ENCODE data around the gene UFSP2.

UFSP2 gene, protein sequence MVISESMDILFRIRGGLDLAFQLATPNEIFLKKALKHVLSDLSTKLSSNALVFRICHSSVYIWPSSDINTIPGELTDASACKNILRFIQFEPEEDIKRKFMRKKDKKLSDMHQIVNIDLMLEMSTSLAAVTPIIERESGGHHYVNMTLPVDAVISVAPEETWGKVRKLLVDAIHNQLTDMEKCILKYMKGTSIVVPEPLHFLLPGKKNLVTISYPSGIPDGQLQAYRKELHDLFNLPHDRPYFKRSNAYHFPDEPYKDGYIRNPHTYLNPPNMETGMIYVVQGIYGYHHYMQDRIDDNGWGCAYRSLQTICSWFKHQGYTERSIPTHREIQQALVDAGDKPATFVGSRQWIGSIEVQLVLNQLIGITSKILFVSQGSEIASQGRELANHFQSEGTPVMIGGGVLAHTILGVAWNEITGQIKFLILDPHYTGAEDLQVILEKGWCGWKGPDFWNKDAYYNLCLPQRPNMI

DNA sequence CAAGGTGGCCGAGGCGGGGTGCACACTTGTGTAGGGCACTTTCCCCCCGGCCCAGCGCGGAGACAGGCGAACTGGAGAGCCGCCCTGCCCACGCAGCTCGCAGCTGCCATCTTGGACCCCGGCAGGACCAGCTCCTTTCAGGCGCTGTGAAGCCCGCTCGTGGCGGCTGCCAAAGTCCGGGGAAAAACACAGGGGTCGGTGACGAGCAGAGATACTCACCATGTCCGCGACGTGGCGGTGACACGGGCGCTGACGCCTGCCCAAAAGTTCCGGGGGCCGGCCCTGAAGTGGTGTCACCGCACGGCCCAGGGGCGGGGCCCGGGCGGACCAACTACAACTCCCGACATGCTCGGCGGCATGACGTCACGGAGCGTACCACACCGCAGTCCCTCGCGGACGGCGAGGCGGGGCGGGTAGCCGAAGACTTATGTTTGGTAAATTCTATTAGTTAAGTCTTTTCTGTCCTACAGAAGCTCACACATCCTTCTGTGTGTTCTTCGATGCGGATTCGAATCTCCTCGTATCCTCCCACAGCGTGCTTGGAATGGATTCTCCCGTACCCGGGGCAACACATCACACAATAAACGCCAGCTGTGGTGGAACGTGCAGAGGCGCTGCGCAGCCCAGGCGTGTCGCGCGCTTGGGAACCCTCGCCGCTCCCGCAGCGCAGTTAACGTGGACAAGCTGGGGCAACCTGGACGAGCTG lies at the start of gene UFSP2:
UFSP2 (minus strand) TSS at position 318 of the 706 bp plus-strand sequence; CDS start at position 222, 96 bp downstream.
- DNase-seq (ENCODE audit: low spot score in 2 of 2), result peak; percentile 77 to 87
- H3K36me3 ChIP-seq (replicated peaks), result peaks cover 9% of the 10 kb centered on the region
- in situ Hi-C loops (cut with MboI; ENCODE audit: low sequenced_read_pairs), result no loop called here
- no peaks in the 10 kb centered on the region for H3K9me3 ChIP-seq
- H3K4me3 ChIP-seq, result peak within 1 kb of the TSS; percentile 98
- H3K4me1 ChIP-seq, result peaks cover 13% of the 10 kb centered on the region
- H3K27me3 ChIP-seq (ENCODE audit: low read depth), result no peaks in the 10 kb centered on the region

DNA sequence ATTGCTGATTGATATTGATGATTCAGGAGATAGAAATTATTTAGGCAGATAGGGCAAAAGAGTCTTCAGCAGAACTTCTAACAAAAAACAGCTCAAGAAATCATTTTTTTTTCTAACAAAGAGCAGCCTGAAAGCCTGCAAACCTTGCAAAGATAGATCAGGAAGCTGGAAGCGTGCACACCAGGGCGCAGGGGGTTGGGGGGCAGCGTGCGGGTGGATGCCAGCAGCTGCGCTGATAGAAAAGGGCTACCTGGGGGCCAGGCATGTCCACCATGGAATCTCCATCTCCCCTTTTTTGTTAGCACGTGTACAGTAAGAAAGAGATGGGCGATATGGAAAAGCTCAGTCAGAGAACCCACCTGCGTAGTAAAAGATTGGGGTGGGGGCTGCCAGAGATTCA lies 47.5 kb upstream of the UFSP2 start:
- in situ Hi-C loops (cut with MboI; ENCODE audit: low sequenced_read_pairs), result no loop called here
- Histone ChIP-seq H3K36me3 (replicated peaks) (no peaks in the 10 kb centered on the region), H3K27me3 (ENCODE audit: low read depth) (no peaks in the 10 kb centered on the region), H3K4me1 (no peaks in the 10 kb centered on the region; the same call in 1 of the 2 replicates), H3K4me3 (no peak overlapping the region), H3K9me3 (no peaks in the 10 kb centered on the region)
- DNase-seq (ENCODE audit: low spot score in 2 of 2), result no peak

DNA sequence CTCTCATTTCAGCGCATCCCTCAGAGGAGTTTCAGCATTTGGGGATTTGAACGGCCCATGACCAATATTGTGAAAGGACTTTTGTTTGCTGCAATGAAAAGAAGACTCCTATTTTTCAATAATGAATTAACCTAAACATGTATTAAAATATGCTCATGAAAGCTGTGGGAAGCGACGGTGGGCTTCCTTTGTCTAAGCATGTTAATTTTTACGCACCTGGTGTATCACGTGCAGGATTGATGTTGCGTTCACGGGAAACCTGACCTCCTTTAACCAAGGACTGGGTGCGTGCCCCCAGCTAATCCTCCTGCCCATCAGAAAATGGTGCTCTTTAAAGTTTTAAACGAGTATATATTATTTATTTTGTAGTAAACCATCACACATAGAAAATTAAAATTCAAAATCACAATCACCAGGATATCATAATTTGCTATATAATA lies 46.4 kb upstream of the UFSP2 start:
- no peaks in the 10 kb centered on the region; the same call in 1 of the 2 replicates for H3K4me1 ChIP-seq

GRCh38 chr4:185471235-185472102 lies 45.7 kb upstream of the UFSP2 start, which contains the start of gene CCDC110:
Gene CCDC110, minus strand, starts transcription at chr4:185471733. Its CDS starts 50 bp downstream, at chr4:185471683.
- in situ Hi-C loops (cut with MboI; ENCODE audit: low sequenced_read_pairs), result no loop called here
- no peaks in the 10 kb centered on the region for H3K36me3 ChIP-seq (replicated peaks)
- peak within 1 kb of the TSS; percentile 66 for H3K4me3 ChIP-seq
- no peaks in the 10 kb centered on the region for H3K27me3 ChIP-seq (ENCODE audit: low read depth)
- no peaks in the 10 kb centered on the region for H3K9me3 ChIP-seq
- H3K4me1 ChIP-seq, result no peaks in the 10 kb centered on the region; the same call in 1 of the 2 replicates
- peak; percentile 84 to 95 for DNase-seq (ENCODE audit: low spot score in 2 of 2)

More for the DNA sequence above, 46.4 kb upstream of the UFSP2 start:
- Histone ChIP-seq H3K4me3 (peak overlapping the region; percentile 66), H3K9me3 (no peaks in the 10 kb centered on the region), H3K27me3 (ENCODE audit: low read depth) (no peaks in the 10 kb centered on the region), H3K36me3 (replicated peaks) (no peaks in the 10 kb centered on the region)
- DNase-seq (ENCODE audit: low spot score in 2 of 2), result no peak
- in situ Hi-C loops (cut with MboI; ENCODE audit: low sequenced_read_pairs), result no loop called here

DNA sequence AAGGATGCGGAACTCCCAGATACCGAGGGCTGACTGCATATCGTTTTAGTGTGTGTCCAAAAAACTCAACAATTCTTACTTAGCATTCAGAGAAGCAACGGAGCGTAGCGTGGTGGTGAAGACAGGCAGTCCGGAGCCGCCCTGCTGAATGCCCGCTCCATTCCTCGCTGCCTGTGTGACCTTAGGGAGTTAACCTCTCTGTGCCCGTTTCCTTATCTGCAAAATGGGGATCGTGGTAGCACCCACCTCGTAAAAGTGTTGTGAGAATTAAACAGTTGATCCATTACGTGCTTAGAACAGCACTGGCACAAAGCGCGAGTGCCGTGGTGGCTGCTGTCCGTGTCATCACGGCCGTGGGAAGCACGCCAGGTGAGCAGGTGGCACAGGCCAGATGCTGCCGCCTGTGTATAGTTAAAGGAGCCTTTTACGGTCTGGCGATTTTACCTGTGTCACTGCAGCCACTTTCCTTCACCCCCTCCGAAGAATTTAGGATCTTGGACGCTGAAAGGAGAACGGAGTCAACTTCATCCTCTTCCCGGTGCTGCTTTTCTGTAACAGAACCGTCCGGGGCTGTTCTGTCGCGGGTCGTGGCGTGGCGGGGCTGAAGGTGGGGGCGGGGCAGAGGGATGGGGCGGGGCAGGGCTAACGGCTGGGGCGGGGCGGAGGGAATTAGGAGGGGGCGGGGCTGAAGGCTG lies 44.9 kb upstream of the UFSP2 start:
- Histone ChIP-seq H3K27me3 (ENCODE audit: low read depth) (no peaks in the 10 kb centered on the region), H3K9me3 (no peaks in the 10 kb centered on the region), H3K36me3 (replicated peaks) (no peaks in the 10 kb centered on the region), H3K4me1 (no peaks in the 10 kb centered on the region; the same call in 1 of the 2 replicates), H3K4me3 (peak overlapping the region; percentile 60)
- DNase-seq (ENCODE audit: low spot score in 2 of 2), result peak; percentile 3 to 15
- in situ Hi-C loops (cut with MboI; ENCODE audit: low sequenced_read_pairs), result no loop called here

DNA sequence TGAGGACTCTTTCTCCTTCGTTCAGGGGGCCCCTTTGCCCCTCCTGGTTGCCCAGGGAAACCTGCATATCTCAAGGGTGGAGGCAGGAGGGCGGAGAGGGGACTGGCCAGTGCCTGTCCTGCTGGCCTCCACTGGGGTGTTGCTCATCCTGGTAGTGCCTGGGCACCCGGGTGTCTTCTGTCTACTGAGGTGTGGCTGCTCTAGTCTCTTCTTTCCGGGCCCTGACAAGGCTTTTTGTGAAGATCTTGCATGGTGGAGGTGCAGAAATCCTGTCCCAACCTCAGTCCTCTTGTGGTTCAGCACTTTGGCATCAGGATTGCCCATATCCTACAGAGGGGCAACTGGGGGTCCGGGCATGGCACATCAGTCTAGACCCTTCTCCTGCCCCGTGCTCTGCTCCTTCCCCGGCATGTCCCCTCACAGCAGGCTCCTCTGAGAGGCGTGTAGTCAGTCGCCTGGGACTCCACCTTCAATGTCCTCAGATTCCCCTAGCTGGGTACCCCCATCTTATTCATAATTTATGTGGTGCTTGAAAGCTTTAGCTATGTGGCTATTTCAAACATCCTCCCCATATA lies 43.9 kb upstream of the UFSP2 start:
- in situ Hi-C loops (cut with MboI; ENCODE audit: low sequenced_read_pairs), result no loop called here
- no peaks in the 10 kb centered on the region for H3K27me3 ChIP-seq (ENCODE audit: low read depth)

GRCh38 chr4:185468999-185469398 lies 43.2 kb upstream of the UFSP2 start:
- H3K27me3 ChIP-seq (ENCODE audit: low read depth), result no peaks in the 10 kb centered on the region
- H3K4me3 ChIP-seq, result no peak overlapping the region
- H3K9me3 ChIP-seq, result no peaks in the 10 kb centered on the region
- H3K4me1 ChIP-seq, result no peaks in the 10 kb centered on the region; the same call in none of the 2 replicates
- in situ Hi-C loops (cut with MboI; ENCODE audit: low sequenced_read_pairs), result no loop called here
- H3K36me3 ChIP-seq (replicated peaks), result no peaks in the 10 kb centered on the region
- no peak for DNase-seq (ENCODE audit: low spot score in 2 of 2)

More for the DNA sequence above, 43.9 kb upstream of the UFSP2 start:
- H3K4me1 ChIP-seq, result no peaks in the 10 kb centered on the region; the same call in none of the 2 replicates
- no peaks in the 10 kb centered on the region for H3K9me3 ChIP-seq
- DNase-seq (ENCODE audit: low spot score in 2 of 2), result no peak
- H3K36me3 ChIP-seq (replicated peaks), result no peaks in the 10 kb centered on the region
- no peak overlapping the region for H3K4me3 ChIP-seq

- DNase-seq (ENCODE audit: low spot score in 2 of 2), result no peak
- in situ Hi-C loops (cut with MboI; ENCODE audit: low sequenced_read_pairs), result no loop called here
- Histone ChIP-seq H3K4me1 (no peaks in the 10 kb centered on the region; the same call in none of the 2 replicates), H3K36me3 (replicated peaks) (no peaks in the 10 kb centered on the region), H3K9me3 (no peaks in the 10 kb centered on the region), H3K4me3 (no peak overlapping the region), H3K27me3 (ENCODE audit: low read depth) (no peaks in the 10 kb centered on the region)
These were observed 42.2 kb upstream of the UFSP2 start for GRCh38 chr4:185467991-185468390.

- Histone ChIP-seq H3K9me3 (no peaks in the 10 kb centered on the region), H3K27me3 (ENCODE audit: low read depth) (no peaks in the 10 kb centered on the region), H3K4me3 (no peak overlapping the region), H3K4me1 (no peaks in the 10 kb centered on the region; the same call in none of the 2 replicates), H3K36me3 (replicated peaks) (no peaks in the 10 kb centered on the region)
- in situ Hi-C loops (cut with MboI; ENCODE audit: low sequenced_read_pairs), result no loop called here
- no peak for DNase-seq (ENCODE audit: low spot score in 2 of 2)
These were observed 41.3 kb upstream of the UFSP2 start for GRCh38 chr4:185467101-185467500.

GRCh38 chr4:185465707-185466106 lies 39.9 kb upstream of the UFSP2 start:
- no peak for DNase-seq (ENCODE audit: low spot score in 2 of 2)
- H3K4me1 ChIP-seq, result no peaks in the 10 kb centered on the region; the same call in none of the 2 replicates
- H3K9me3 ChIP-seq, result no peaks in the 10 kb centered on the region
- in situ Hi-C loops (cut with MboI; ENCODE audit: low sequenced_read_pairs), result no loop called here
- no peak overlapping the region for H3K4me3 ChIP-seq
- no peaks in the 10 kb centered on the region for H3K27me3 ChIP-seq (ENCODE audit: low read depth)
- H3K36me3 ChIP-seq (replicated peaks), result no peaks in the 10 kb centered on the region

DNA sequence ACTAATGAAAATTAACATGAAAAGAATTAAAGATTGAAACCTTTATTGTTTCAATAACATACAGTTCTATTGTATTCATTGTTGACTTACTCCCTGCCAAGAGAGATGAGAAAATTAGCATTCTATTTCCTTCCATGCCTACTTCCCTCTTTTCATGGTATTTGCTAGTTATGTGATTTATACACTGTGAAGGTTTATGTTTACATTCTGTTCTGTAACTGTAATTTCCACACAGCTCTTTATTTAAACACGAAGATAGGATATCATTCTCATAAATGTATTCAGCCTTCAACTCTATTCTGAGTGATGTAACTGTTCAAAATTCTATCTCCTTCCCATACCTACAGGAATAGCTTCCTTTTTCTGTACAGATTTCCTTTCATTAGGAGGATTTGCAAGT lies 39.1 kb upstream of the UFSP2 start:
- Histone ChIP-seq H3K36me3 (replicated peaks) (no peaks in the 10 kb centered on the region), H3K9me3 (no peaks in the 10 kb centered on the region), H3K4me3 (no peak overlapping the region), H3K27me3 (ENCODE audit: low read depth) (no peaks in the 10 kb centered on the region; the same call in 1 of the 2 replicates), H3K4me1 (no peaks in the 10 kb centered on the region; the same call in 1 of the 2 replicates)
- no peak for DNase-seq (ENCODE audit: low spot score in 2 of 2)
- in situ Hi-C loops (cut with MboI; ENCODE audit: low sequenced_read_pairs), result no loop called here

DNA sequence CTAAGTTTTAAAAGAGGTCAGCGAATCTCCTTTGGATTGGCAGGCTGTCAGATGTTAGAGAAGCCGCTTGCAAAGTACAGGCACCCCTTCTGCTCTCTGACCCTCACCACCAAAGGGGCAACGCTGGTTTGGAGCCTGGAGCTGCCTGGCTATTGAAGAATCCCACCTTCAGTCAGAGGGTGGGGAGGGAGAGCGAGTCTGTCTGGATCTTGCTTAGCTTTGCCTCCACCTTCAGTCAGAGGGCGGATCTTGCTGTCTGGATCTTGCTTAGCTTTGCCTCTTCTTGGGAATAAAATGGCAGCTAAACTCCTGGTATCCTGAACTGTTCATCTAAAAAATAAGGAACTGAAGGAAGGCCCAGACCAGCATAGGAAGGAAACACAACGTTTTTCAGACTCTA lies 38.4 kb upstream of the UFSP2 start:
- DNase-seq (ENCODE audit: low spot score in 2 of 2), result no peak
- in situ Hi-C loops (cut with MboI; ENCODE audit: low sequenced_read_pairs), result no loop called here

More for the DNA sequence above, 38.4 kb upstream of the UFSP2 start:
- H3K27me3 ChIP-seq (ENCODE audit: low read depth), result no peaks in the 10 kb centered on the region; the same call in 1 of the 2 replicates
- H3K36me3 ChIP-seq (replicated peaks), result no peaks in the 10 kb centered on the region
- H3K9me3 ChIP-seq, result no peaks in the 10 kb centered on the region
- no peak overlapping the region for H3K4me3 ChIP-seq
- H3K4me1 ChIP-seq, result no peaks in the 10 kb centered on the region; the same call in 1 of the 2 replicates

Measured in HAP-1 (cell line).